Activated CD4-positive, alpha-beta memory T cell treated with anti-CD3 and anti-CD28 coated beads, Interleukin-2, amount 10 ng/mL, durations not matched to agents 7 days and 5 days (primary cell): ENCODE measurements around the gene SEMA3B. TPM values are rescaled to one million over a fixed set of nuclear protein-coding genes. Genes with fewer than 3 reads are reported as not detected.

ENCODE experiments used
- CTCF ChIA-PET: fragments of 350-600 bp; sonication (Branson Sonifier 250); formaldehyde crosslinking; loops from one replicate; lab custom pipeline; 2021; ENCODE audit warnings: antibody characterized with exemption, inconsistent platforms; lab: Charles Lee
- POLR2A ChIA-PET: fragments of 350-600 bp; sonication (Branson Sonifier 250); formaldehyde crosslinking; loops from one replicate; lab custom pipeline; 2021; ENCODE audit warnings: antibody characterized with exemption; lab: Charles Lee
- DNase-seq: peaks from one replicate; pipeline ENCODE4 v3.0.0-alpha.2; 2020
- H3K27ac Mint-ChIP-seq: one replicate; pipeline ENCODE4 v1.8.0; 2021; ENCODE audit warnings: mild to moderate bottlenecking, mixed read lengths
- H3K27me3 Mint-ChIP-seq: one replicate; pipeline ENCODE4 v1.8.0; 2021; ENCODE audit warnings: mixed read lengths
- H3K36me3 Mint-ChIP-seq: one replicate; pipeline ENCODE4 v1.8.0; 2021; ENCODE audit warnings: low read depth, mixed read lengths
- H3K4me1 Mint-ChIP-seq: one replicate; pipeline ENCODE4 v1.8.0; 2021; ENCODE audit warnings: mixed read lengths
- H3K4me3 Mint-ChIP-seq: one replicate; pipeline ENCODE4 v1.8.0; 2021; ENCODE audit warnings: mild to moderate bottlenecking, mixed read lengths
- H3K9me3 Mint-ChIP-seq: one replicate; pipeline ENCODE4 v1.8.0; 2021; ENCODE audit warnings: mixed read lengths
- total RNA-seq, 2 experiments: library from RNA; stranded (reverse); gene quantifications; one replicate each; pipeline ENCODE4 v1.2.3, GENCODE V29; 2021

The SEMA3B gene
- total RNA-seq, 2 experiments from 2014 or later: 0.38 to 0.55 TPM

DNA sequence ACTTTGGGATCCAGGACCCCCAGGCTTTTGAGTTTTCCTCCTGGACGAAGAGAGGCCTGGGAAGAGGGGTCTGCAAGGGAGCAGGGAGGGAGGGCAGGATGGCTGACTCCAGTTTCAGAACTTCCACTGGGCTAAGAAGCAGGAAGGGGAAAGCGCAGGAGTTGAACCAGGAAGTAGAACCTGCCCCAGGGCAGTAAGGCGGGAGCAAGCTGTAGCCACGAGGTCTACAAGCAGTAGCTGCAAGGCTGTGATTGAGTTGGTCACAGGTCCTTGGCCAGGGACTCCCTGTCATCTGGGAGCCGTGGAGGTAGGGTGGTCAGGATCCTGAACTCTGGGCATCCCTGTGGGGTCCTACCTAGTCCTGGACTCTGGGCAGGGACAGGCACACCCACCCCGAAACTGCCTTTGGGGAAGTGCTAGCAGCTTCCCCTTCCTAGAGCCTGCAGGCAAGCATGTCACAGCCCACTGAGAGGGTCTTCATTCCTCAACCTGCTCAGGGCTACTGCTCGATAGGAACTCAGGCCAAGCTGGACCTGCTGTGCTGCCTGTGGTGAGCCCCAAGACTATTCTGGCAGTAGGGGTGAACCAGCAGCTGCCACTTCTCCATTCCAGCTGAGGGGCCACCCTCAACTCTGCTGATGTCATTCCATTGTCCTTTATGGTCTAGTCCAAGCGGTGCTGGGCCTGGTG lies 38.7 kb upstream of the SEMA3B start:
- Mint-ChIP-seq H3K9me3 (no peaks in the 10 kb centered on the region), H3K4me3 (no peak overlapping the region), H3K27ac (no peak overlapping the region), H3K4me1 (peaks cover 42% of the 10 kb centered on the region), H3K36me3 (no peaks in the 10 kb centered on the region), H3K27me3 (peaks cover 4% of the 10 kb centered on the region)
- CTCF ChIA-PET: interaction anchor here (0.7 to 7.1 kb wide), 3 partner anchors 13 to 42 kb away, joined by 3 to 212 read pairs (median 4); no protein-coding TSS in a partner anchor
- POLR2A ChIA-PET: interaction anchor here (1.2 to 6.6 kb wide), 4 partner anchors 14 to 36 kb away, joined by 4 to 117 read pairs (median 27); no protein-coding TSS in a partner anchor
- no peak for DNase-seq

DNA sequence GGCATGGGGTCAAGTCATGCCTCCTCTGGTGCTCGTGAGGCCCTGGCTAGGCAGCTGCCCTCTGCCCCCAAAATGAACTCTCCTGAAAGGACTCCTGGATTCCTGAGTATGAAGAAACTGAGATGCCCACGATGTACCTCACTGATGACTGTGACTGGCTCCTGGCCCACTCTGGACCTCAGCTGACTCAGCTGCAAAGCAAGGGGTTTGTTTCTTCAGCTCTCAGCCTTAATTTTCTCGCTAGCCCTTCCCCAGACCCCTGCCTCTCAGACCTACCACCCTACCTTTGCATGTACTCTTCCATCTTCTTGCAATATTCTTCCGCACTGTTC lies 38.2 kb upstream of the SEMA3B start:
- DNase-seq: no peak
- H3K4me3 Mint-ChIP-seq: no peak overlapping the region
- no peaks in the 10 kb centered on the region for H3K36me3 Mint-ChIP-seq
- CTCF ChIA-PET: interaction anchor here (0.7 to 7.1 kb wide), 3 partner anchors 13 to 41 kb away, joined by 3 to 212 read pairs (median 4); no protein-coding TSS in a partner anchor
- peaks cover 43% of the 10 kb centered on the region for H3K4me1 Mint-ChIP-seq
- H3K27ac Mint-ChIP-seq: no peak overlapping the region
- POLR2A ChIA-PET: interaction anchor here (6.6 kb wide), 1 partner anchor 14 kb away, joined by 117 read pairs; no protein-coding TSS in a partner anchor
- no peaks in the 10 kb centered on the region for H3K9me3 Mint-ChIP-seq
- H3K27me3 Mint-ChIP-seq: peaks cover 1% of the 10 kb centered on the region

GRCh38 chr3:50231581-50231980 lies 37.4 kb upstream of the SEMA3B start:
- ChIA-PET POLR2A (no interaction called here), CTCF (interaction anchor here (0.6 to 7.1 kb wide), 2 partner anchors 12 to 465 kb away, joined by 3 to 212 read pairs; no protein-coding TSS in a partner anchor)
- Mint-ChIP-seq H3K4me1 (peaks cover 38% of the 10 kb centered on the region), H3K4me3 (no peak overlapping the region), H3K36me3 (peaks cover 4% of the 10 kb centered on the region), H3K9me3 (no peaks in the 10 kb centered on the region), H3K27ac (no peak overlapping the region), H3K27me3 (no peaks in the 10 kb centered on the region)
- no peak for DNase-seq

- DNase-seq: no peak
- CTCF ChIA-PET: interaction anchor here (0.6 kb wide), 1 partner anchor 465 kb away, joined by 3 read pairs; no protein-coding TSS in a partner anchor
- peaks cover 34% of the 10 kb centered on the region for H3K4me1 Mint-ChIP-seq
- no peaks in the 10 kb centered on the region for H3K27me3 Mint-ChIP-seq
- no peak overlapping the region for H3K27ac Mint-ChIP-seq
- POLR2A ChIA-PET: no interaction called here
- H3K36me3 Mint-ChIP-seq: peaks cover 11% of the 10 kb centered on the region
- H3K9me3 Mint-ChIP-seq: no peaks in the 10 kb centered on the region
- H3K4me3 Mint-ChIP-seq: no peak overlapping the region
Measured at GRCh38 chr3:50232303-50232702, 36.6 kb upstream of the SEMA3B start.

GRCh38 chr3:50233176-50233575 lies 35.8 kb upstream of the SEMA3B start:
- H3K27ac Mint-ChIP-seq: no peak overlapping the region
- ChIA-PET POLR2A (interaction anchor here (5.7 kb wide), 1 partner anchor 15 kb away, joined by 87 read pairs; no protein-coding TSS in a partner anchor), CTCF (interaction anchor here (3.8 kb wide), 1 partner anchor 14 kb away, joined by 76 read pairs; no protein-coding TSS in a partner anchor)
- no peak overlapping the region for H3K4me3 Mint-ChIP-seq
- no peak for DNase-seq
- H3K27me3 Mint-ChIP-seq: no peaks in the 10 kb centered on the region
- H3K9me3 Mint-ChIP-seq: no peaks in the 10 kb centered on the region
- H3K36me3 Mint-ChIP-seq: peaks cover 20% of the 10 kb centered on the region
- peaks cover 31% of the 10 kb centered on the region for H3K4me1 Mint-ChIP-seq

DNA sequence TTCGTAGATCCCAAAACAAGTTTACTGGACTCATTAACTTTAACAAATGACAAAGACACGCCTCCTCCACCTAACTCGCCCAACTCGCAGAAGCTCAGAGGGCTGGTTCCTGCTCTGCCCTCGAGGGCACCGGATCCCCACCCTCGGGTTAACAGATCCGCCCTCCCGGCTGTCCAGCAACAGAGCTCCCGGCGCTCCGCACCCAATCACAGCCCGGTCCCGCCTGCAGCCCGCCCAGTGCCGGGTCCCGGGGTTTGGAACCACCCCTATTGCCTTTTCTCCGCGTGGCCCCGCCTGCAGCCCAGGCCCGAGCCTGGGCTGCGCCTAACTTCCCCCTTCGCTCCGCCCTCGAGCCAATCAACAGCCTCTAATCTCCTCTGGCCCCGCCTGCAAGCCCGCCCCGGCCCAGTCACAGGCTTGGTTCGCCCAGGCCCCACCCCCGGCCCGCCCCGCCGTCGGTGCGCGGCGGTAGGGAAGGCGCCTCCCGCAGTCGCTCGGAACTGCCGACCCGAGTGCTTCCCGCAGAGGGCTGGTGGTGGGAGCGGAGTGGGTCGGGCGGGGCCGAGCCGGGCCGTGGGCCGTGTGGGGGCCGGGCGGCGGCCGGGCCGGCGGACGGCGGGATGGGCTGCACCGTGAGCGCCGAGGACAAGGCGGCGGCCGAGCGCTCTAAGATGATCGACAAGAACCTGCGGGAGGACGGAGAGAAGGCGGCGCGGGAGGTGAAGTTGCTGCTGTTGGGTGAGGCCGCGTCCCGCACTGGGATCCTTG lies 33.0 kb upstream of the SEMA3B start, which contains the start of gene GNAI2:
GNAI2 (plus strand) TSS at position 489 of the 768 bp plus-strand sequence; CDS start at position 621, 132 bp downstream.
- Mint-ChIP-seq H3K36me3 (peaks cover 39% of the 10 kb centered on the region), H3K4me3 (peak within 1 kb of the TSS; percentile 99), H3K27ac (peak within 1 kb of the TSS; percentile 98), H3K9me3 (no peaks in the 10 kb centered on the region), H3K4me1 (peaks cover 42% of the 10 kb centered on the region), H3K27me3 (no peaks in the 10 kb centered on the region)
- ChIA-PET CTCF (interaction anchor here (0.6 to 3.8 kb wide), 11 partner anchors 8 to 883 kb away, joined by 3 to 76 read pairs (median 5); no protein-coding TSS in a partner anchor), POLR2A (interaction anchor here (0.6 to 5.7 kb wide), 15 partner anchors 8 to 541 kb away, joined by 3 to 87 read pairs (median 4); partner anchors contain the start of genes HYAL3, NAA80, RASSF1 and TUSC2)
- peak; percentile 99 for DNase-seq

DNA sequence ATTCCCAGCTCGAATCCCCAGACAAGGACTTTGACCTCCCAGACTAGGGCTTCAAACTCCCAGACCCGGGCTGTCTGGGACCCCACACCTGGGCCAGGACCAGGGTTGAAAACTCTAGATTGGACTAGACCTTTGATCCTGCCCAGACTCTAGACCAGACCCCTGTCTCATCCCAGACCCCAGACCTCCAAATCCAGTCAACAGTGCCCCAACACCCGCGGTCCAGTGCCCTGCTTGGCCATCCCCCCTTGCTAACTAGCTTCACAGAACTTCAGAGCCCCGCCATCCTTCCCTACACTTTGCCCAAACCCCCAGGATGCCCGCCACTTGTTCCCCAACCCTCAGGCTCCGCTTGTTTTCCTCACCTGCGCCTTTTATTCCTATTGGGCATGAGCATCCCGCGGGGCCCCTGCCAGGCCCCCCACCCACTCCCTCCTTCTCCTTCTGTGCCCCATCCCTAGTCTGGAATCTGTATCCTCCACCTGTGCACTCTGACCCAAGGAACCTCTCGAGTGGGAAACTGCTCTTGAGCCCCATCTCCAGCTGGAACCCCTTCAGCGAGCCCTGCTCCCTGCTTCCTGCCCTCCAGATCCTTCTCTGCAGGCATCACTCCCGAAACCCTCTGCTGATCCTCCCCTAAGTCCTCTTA lies 32.3 kb upstream of the SEMA3B start:
- peaks cover 48% of the 10 kb centered on the region for H3K4me1 Mint-ChIP-seq
- POLR2A ChIA-PET: interaction anchor here (0.9 to 5.7 kb wide), 9 partner anchors 9 to 373 kb away, joined by 3 to 87 read pairs (median 9); partner anchors contain the start of genes HYAL3, NAA80, SLC38A3 and TUSC2
- H3K27me3 Mint-ChIP-seq: no peaks in the 10 kb centered on the region
- CTCF ChIA-PET: interaction anchor here (1.2 to 3.8 kb wide), 4 partner anchors 9 to 35 kb away, joined by 6 to 76 read pairs (median 16); no protein-coding TSS in a partner anchor
- peaks cover 43% of the 10 kb centered on the region for H3K36me3 Mint-ChIP-seq
- peak overlapping the region; percentile 98 for H3K27ac Mint-ChIP-seq
- peak overlapping the region; percentile 99 for H3K4me3 Mint-ChIP-seq
- no peaks in the 10 kb centered on the region for H3K9me3 Mint-ChIP-seq
- DNase-seq: no peak

- POLR2A ChIA-PET: interaction anchor here (0.9 to 5.7 kb wide), 9 partner anchors 9 to 108 kb away, joined by 3 to 87 read pairs (median 9); partner anchors contain the start of genes HYAL3, NAA80, SLC38A3 and TUSC2
- Mint-ChIP-seq H3K27me3 (no peaks in the 10 kb centered on the region), H3K36me3 (peaks cover 45% of the 10 kb centered on the region), H3K27ac (peak overlapping the region; percentile 98), H3K4me3 (peak overlapping the region; percentile 99), H3K4me1 (peaks cover 54% of the 10 kb centered on the region), H3K9me3 (no peaks in the 10 kb centered on the region)
- CTCF ChIA-PET: interaction anchor here (2.0 to 2.1 kb wide), 2 partner anchors 9 to 10 kb away, joined by 11 to 20 read pairs; no protein-coding TSS in a partner anchor
- DNase-seq: peak; percentile 58
Measured at GRCh38 chr3:50237133-50237651, 31.8 kb upstream of the SEMA3B start.

DNA sequence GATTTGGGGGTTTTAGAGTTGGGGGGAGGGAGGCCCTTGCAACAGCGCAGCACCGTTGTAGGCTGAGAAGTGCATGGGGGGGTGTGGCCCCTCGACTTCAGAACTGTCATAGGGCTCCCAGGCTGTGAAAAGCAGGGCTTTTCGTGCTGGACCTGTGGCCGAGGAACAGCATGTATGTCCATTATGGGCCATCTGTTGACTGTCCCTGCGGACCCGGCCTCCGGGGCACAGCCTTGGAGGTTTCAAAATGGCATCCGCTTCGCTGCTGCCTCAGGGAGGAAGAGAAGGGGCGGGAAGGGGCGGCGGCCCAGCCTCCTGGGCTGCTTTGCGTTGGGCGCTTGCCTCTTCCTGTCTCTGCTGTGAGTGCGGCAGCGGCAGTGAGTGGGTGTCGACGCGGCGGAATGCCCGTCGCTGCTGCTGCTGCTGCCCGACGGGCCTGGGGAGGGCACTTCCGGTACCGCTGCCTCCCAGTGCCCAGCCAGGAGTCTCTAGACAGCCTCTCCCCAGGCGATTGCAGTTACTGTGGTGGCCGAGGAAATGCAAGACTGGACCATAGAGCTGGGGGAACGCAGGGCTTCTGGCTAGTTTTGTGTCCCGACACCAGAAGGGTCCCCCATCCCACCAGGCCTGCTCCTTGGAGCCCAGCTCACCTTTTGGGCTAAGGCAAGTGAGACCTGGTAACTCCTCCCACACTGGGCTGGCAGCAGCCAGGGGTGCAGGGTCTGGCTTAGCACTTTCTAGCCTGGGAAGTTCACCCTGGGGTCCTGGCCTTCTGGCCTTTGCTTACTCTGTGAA lies 31.0 kb upstream of the SEMA3B start:
- ChIA-PET POLR2A (interaction anchor here (0.9 to 5.7 kb wide), 9 partner anchors 10 to 107 kb away, joined by 3 to 87 read pairs (median 9); partner anchors contain the start of genes HYAL3, NAA80, SLC38A3 and TUSC2), CTCF (interaction anchor here (1.1 to 2.1 kb wide), 3 partner anchors 9 to 61 kb away, joined by 3 to 20 read pairs (median 11); partner anchors contain the start of genes HYAL3 and NAA80)
- peak overlapping the region; percentile 99 for H3K4me3 Mint-ChIP-seq
- H3K27me3 Mint-ChIP-seq: no peaks in the 10 kb centered on the region
- H3K36me3 Mint-ChIP-seq: peaks cover 50% of the 10 kb centered on the region
- DNase-seq: peak; percentile 93
- peaks cover 62% of the 10 kb centered on the region for H3K4me1 Mint-ChIP-seq
- H3K27ac Mint-ChIP-seq: peak overlapping the region; percentile 98
- no peaks in the 10 kb centered on the region for H3K9me3 Mint-ChIP-seq

DNA sequence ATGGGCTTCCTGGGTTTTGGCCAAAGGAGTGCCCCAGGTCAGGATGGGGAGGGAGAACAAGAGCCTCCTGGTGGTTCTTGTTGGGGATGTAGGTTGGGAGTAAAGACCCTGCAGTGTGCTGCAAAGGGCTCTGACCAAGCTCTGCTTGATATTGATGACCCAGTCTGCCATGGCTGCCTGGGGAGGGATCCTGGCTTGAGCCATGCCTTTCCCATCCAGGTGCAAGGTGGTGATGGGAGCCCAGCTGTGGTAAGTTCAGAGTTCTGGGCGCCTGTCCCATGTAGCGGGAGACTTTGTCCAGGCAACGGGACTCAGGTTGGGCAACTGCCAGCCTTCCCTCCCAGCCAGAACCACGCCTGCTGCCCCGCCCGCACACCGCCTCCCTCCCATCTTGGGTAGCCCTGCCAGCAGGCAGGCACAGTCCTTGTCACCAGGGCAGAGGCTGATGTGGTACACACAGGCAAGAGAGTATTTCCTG lies 30.4 kb upstream of the SEMA3B start:
- H3K27ac Mint-ChIP-seq: peak overlapping the region; percentile 98
- no peaks in the 10 kb centered on the region for H3K9me3 Mint-ChIP-seq
- DNase-seq: peak; percentile 48
- CTCF ChIA-PET: interaction anchor here (1.1 to 2.1 kb wide), 2 partner anchors 9 to 60 kb away, joined by 3 to 20 read pairs; partner anchors contain the start of genes HYAL3 and NAA80
- no peaks in the 10 kb centered on the region for H3K27me3 Mint-ChIP-seq
- peaks cover 63% of the 10 kb centered on the region for H3K4me1 Mint-ChIP-seq
- peak overlapping the region; percentile 99 for H3K4me3 Mint-ChIP-seq
- H3K36me3 Mint-ChIP-seq: peaks cover 52% of the 10 kb centered on the region
- POLR2A ChIA-PET: interaction anchor here (4.0 to 5.7 kb wide), 3 partner anchors 10 to 99 kb away, joined by 36 to 87 read pairs (median 48); no protein-coding TSS in a partner anchor
